Testis (tissue), 2 donors: ENCODE measurements around the gene DNAJC7.

Experiments
- POLR2A ChIP-seq: fragments of 450-650 bp; IDR thresholded peaks from one replicate; pipeline ENCODE4 v1.6.1; 2017; ENCODE audit warnings: antibody characterized with exemption, mild to moderate bottlenecking, moderate library complexity
- TF ChIP-seq, protein P1 (sequence below), 3 experiments: fragments of 450-650 bp in 2 of 3; fragments of 200-600 bp in 1 of 3; sonication (generic) in 1 of 3; IDR thresholded peaks; one replicate each; pipeline ENCODE4 v1.5.1; 2016 to 2019; ENCODE audit warnings: antibody characterized with exemption in 3 of 3, mild to moderate bottlenecking in 2 of 3, moderate library complexity in 1 of 3

DNA sequence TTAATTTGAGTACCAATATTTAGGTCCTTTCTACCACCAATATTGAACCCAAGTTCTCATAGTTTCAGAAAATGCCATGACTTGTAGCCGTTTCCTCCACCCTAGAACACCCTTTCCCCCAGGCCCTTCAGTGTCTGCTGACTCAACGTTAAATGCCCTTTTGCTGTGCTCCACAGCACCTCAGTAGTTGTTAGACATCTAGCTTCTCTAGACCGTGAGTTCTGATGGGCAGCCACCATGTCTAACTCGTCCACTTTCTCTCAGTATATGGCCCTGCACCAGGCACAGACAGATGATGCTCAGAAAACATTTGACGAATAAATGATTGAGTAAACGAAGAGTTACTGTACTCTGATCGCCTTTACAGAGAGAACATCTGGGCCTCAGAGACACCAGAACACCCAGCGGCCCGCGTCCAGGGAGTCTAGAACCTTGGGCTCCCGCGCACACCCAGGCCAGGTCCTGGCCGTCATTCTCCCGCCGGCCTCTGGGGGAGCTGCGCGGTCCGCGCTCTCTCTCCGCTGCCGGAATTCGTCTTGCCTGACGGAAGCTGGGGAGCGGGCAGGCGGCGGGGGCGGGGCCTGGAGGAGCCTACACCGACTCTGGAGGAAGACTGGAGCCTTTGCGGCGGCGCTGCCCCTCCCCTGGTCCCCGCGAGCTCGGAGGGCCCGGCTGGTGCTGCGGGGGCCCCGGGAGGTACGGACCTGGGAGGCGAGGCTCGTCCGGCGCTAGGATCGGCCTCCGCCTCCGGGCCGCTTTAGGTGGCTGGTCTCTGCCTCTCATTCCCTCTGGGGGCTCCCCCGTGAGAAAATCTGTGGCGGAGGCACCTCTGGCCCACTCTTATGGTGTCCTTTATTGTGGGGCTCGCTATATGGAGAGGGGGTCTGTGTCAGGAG is 2.5 kb upstream of the DNAJC7 start, which contains the start of gene NKIRAS2:
- TF ChIP-seq, protein P1, sequence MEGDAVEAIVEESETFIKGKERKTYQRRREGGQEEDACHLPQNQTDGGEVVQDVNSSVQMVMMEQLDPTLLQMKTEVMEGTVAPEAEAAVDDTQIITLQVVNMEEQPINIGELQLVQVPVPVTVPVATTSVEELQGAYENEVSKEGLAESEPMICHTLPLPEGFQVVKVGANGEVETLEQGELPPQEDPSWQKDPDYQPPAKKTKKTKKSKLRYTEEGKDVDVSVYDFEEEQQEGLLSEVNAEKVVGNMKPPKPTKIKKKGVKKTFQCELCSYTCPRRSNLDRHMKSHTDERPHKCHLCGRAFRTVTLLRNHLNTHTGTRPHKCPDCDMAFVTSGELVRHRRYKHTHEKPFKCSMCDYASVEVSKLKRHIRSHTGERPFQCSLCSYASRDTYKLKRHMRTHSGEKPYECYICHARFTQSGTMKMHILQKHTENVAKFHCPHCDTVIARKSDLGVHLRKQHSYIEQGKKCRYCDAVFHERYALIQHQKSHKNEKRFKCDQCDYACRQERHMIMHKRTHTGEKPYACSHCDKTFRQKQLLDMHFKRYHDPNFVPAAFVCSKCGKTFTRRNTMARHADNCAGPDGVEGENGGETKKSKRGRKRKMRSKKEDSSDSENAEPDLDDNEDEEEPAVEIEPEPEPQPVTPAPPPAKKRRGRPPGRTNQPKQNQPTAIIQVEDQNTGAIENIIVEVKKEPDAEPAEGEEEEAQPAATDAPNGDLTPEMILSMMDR (IDR thresholded peaks at IDR 0.05): peak; percentile 95 to 98 (median 96)
- no peak for TF ChIP-seq POLR2A
